Activated CD4-positive, alpha-beta T cell treated with anti-CD3 and anti-CD28 coated beads, Interleukin-2, amount 10 ng/mL, durations not matched to agents 7 days and 5 days (primary cell): Measurements from ENCODE around the gene INHBE. TPM values are rescaled to one million over a fixed set of nuclear protein-coding genes. Genes with fewer than 3 reads are reported as not detected.

Experiments used
- CTCF ChIA-PET: fragments of 350-600 bp; sonication (Branson Sonifier 250); formaldehyde crosslinking; loops from one replicate; lab custom pipeline; 2021; ENCODE audit warnings: antibody characterized with exemption; lab: Charles Lee
- POLR2A ChIA-PET: fragments of 350-600 bp; sonication (Branson Sonifier 250); formaldehyde crosslinking; loops from one replicate; lab custom pipeline; 2021; ENCODE audit warnings: antibody characterized with exemption; lab: Charles Lee
- DNase-seq: peaks from one replicate; pipeline ENCODE4 v3.0.0-alpha.2; 2020
- H3K27ac Mint-ChIP-seq: one replicate; pipeline ENCODE4 v1.8.0; 2021; ENCODE audit warnings: mild to moderate bottlenecking, moderate library complexity, mixed read lengths
- H3K27me3 Mint-ChIP-seq: one replicate; pipeline ENCODE4 v1.8.0; 2021; ENCODE audit warnings: mixed read lengths
- H3K36me3 Mint-ChIP-seq: one replicate; pipeline ENCODE4 v1.8.0; 2021; ENCODE audit warnings: low read depth, mixed read lengths
- H3K4me1 Mint-ChIP-seq: one replicate; pipeline ENCODE4 v1.8.0; 2021; ENCODE audit warnings: mixed read lengths
- H3K4me3 Mint-ChIP-seq: one replicate; pipeline ENCODE4 v1.8.0; 2021; ENCODE audit warnings: mild to moderate bottlenecking, moderate library complexity, mixed read lengths
- H3K9me3 Mint-ChIP-seq: one replicate; pipeline ENCODE4 v1.8.0; 2021; ENCODE audit warnings: mixed read lengths
- total RNA-seq, 2 experiments: library from RNA; stranded (reverse); gene quantifications; one replicate each; pipeline ENCODE4 v1.2.3, GENCODE V29; 2021

Gene INHBE
- total RNA-seq, 2 experiments from 2014 or later: not detected

DNA sequence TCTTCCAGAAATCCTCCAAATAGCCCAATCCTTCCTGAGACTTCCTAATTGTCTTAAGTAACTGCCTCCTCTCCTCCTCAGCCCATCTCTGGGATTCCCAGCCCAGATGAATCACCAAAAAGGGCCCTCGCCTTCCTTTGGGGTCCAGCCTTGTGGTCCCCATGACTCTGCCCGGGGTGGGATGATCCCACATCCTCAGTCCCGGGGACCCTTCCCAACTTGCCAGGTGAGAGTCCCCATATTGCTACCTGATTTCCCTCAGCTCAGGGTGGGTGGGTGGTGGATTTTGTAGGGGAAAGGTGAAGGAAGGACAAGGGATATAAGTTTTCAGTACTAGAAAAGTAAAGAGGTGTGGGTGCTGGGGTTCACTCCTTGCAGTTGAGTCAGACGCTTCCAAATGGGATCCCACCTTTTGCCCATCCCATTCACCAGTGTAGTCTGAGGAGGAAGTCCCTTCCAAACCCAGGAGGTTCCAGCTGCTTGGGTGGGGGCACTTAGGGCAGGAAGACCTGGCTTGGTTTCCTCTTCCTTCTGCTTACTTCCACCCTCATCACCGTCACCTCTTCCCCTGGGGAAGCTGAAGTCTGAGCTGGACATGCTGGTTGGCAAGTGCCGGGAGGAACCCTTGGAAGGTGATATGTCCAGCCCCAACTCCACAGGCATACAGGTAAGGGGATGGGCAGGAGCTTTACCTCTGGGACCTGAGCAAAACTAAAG lies 10.1 kb downstream of the INHBE start:
- DNase-seq: no peak
- Mint-ChIP-seq H3K27me3 (peaks cover 16% of the 10 kb centered on the region), H3K27ac (no peak overlapping the region), H3K36me3 (peaks cover 17% of the 10 kb centered on the region), H3K9me3 (no peaks in the 10 kb centered on the region), H3K4me3 (no peak overlapping the region), H3K4me1 (peaks cover 39% of the 10 kb centered on the region)
- ChIA-PET POLR2A (no interaction called here), CTCF (interaction anchor here (0.6 to 1.7 kb wide), 5 partner anchors 12 to 252 kb away, joined by 3 to 10 read pairs (median 3); no protein-coding TSS in a partner anchor)

DNA sequence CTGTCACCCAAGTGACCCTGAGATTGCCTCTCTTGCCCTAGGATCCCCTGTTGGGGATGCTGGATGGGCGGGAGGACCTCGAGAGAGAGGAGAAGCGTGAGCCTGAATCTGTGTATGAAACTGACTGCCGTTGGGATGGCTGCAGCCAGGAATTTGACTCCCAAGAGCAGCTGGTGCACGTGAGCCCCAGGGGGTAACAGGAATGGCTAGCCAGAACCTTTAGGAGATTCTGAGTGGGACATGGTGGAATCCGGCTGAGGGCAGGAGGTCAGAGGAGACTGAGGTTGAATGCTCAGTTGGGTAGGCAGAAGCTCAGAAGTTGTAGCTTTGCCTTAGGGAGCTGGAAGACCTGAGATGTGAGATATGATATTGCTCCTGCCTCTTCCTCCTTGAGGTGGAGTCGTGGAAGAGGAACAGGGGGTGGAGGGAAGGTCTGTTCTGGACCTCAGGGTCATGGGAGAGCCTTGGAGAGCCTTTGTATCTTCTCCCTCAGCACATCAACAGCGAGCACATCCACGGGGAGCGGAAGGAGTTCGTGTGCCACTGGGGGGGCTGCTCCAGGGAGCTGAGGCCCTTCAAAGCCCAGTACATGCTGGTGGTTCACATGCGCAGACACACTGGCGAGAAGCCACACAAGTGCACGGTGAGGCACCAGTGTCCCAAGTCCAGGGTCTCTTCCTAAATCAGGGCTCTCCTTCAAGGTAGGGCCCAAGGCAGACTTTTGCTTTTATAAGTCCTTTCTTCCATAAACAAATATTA lies 10.8 kb downstream of the INHBE start:
- ChIA-PET CTCF (interaction anchor here (0.9 to 1.7 kb wide), 3 partner anchors 11 to 15 kb away, joined by 3 to 10 read pairs (median 4); no protein-coding TSS in a partner anchor), POLR2A (no interaction called here)
- Mint-ChIP-seq H3K4me3 (no peak overlapping the region), H3K4me1 (peaks cover 35% of the 10 kb centered on the region), H3K9me3 (no peaks in the 10 kb centered on the region), H3K27ac (no peak overlapping the region), H3K36me3 (peaks cover 19% of the 10 kb centered on the region), H3K27me3 (peaks cover 11% of the 10 kb centered on the region)
- no peak for DNase-seq

DNA sequence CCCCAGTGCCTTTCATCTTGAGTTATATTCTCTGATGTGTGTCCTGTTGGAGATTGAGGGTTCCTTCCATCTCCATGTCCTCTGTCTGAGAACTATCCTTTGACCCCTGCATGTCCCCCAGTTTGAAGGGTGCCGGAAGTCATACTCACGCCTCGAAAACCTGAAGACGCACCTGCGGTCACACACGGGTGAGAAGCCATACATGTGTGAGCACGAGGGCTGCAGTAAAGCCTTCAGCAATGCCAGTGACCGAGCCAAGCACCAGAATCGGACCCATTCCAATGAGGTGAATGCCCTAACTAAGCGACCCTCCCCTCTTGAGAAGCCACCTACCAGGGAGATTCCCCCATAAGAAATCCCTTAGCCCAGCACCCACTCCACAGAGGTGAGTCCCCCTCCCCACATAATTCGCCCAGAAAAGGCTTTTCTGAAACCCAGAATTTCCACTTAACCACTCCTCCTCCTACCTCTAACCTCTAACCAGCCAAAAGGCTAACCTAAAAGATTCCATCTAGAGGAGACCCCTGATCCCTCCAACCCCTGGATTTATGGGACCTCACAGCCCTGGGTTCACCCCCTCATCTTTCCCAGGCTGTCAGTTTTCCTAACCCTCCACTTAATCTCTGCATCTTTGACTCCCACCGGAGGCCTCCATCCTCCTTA lies 12.2 kb downstream of the INHBE start:
- H3K27me3 Mint-ChIP-seq: peaks cover 3% of the 10 kb centered on the region
- H3K27ac Mint-ChIP-seq: no peak overlapping the region
- no peak for DNase-seq
- H3K4me1 Mint-ChIP-seq: peaks cover 33% of the 10 kb centered on the region
- H3K9me3 Mint-ChIP-seq: no peaks in the 10 kb centered on the region
- no peak overlapping the region for H3K4me3 Mint-ChIP-seq
- H3K36me3 Mint-ChIP-seq: peaks cover 29% of the 10 kb centered on the region
- ChIA-PET POLR2A (no interaction called here), CTCF (interaction anchor here (5.5 kb wide), 1 partner anchor 8 kb away, joined by 22 read pairs; the partner anchor contains the start of gene GLI1)

DNA sequence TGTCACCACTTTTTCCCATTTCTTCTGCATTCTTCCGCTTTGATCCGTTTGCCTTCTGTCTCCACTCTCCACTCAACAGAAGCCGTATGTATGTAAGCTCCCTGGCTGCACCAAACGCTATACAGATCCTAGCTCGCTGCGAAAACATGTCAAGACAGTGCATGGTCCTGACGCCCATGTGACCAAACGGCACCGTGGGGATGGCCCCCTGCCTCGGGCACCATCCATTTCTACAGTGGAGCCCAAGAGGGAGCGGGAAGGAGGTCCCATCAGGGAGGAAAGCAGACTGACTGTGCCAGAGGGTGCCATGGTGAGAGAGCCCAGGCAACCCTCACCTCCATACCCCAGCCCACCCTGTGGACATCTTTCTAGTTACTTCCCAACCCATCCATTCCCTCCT lies 12.8 kb downstream of the INHBE start:
- Mint-ChIP-seq H3K27me3 (no peaks in the 10 kb centered on the region), H3K9me3 (no peaks in the 10 kb centered on the region), H3K27ac (no peak overlapping the region), H3K36me3 (peaks cover 35% of the 10 kb centered on the region), H3K4me1 (peaks cover 32% of the 10 kb centered on the region), H3K4me3 (no peak overlapping the region)
- POLR2A ChIA-PET: no interaction called here
- no peak for DNase-seq
- CTCF ChIA-PET: interaction anchor here (5.5 kb wide), 1 partner anchor 8 kb away, joined by 22 read pairs; the partner anchor contains the start of gene GLI1

DNA sequence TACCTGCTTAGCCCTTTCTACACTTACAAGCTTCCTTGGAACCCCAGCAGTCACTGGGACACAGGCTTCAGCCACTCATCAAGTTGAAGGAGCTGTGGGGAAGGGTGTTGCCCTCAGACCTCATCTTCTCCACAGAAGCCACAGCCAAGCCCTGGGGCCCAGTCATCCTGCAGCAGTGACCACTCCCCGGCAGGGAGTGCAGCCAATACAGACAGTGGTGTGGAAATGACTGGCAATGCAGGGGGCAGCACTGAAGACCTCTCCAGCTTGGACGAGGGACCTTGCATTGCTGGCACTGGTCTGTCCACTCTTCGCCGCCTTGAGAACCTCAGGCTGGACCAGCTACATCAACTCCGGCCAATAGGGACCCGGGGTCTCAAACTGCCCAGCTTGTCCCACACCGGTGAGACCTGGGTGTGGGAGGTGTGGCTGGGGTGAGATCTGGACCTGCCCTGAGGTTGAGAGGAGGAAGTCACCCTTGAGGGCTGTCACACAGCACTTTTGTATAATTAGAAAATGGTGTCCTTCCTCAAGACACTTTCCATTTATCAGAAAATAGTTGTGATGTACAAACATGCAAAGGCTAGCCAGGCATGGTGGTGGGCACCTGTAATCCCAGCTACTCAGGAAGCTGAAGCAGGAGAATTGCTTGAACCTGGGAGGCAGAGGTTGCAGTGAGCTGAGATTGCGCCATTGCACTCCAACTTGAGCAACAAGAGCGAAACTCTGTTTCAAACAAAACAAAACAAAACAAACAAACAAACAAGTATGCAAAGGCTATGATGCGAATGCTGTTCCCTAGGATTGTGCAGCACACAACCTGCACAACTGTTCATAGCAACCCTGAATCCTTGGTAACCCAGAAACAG lies 14.4 kb downstream of the INHBE start:
- ChIA-PET POLR2A (no interaction called here), CTCF (interaction anchor here (0.6 to 5.5 kb wide), 3 partner anchors 10 to 1160 kb away, joined by 3 to 22 read pairs (median 12); partner anchors contain the start of gene GLI1)
- H3K36me3 Mint-ChIP-seq: peaks cover 47% of the 10 kb centered on the region
- no peak overlapping the region for H3K4me3 Mint-ChIP-seq
- H3K27ac Mint-ChIP-seq: no peak overlapping the region
- H3K9me3 Mint-ChIP-seq: no peaks in the 10 kb centered on the region
- H3K4me1 Mint-ChIP-seq: peaks cover 33% of the 10 kb centered on the region
- H3K27me3 Mint-ChIP-seq: no peaks in the 10 kb centered on the region
- no peak for DNase-seq

DNA sequence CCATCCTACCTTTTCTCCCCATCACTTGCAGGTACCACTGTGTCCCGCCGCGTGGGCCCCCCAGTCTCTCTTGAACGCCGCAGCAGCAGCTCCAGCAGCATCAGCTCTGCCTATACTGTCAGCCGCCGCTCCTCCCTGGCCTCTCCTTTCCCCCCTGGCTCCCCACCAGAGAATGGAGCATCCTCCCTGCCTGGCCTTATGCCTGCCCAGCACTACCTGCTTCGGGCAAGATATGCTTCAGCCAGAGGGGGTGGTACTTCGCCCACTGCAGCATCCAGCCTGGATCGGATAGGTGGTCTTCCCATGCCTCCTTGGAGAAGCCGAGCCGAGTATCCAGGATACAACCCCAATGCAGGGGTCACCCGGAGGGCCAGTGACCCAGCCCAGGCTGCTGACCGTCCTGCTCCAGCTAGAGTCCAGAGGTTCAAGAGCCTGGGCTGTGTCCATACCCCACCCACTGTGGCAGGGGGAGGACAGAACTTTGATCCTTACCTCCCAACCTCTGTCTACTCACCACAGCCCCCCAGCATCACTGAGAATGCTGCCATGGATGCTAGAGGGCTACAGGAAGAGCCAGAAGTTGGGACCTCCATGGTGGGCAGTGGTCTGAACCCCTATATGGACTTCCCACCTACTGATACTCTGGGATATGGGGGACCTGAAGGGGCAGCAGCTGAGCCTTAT lies 15.3 kb downstream of the INHBE start:
- ChIA-PET POLR2A (no interaction called here), CTCF (interaction anchor here (3.8 to 5.5 kb wide), 2 partner anchors 11 to 17 kb away, joined by 12 to 22 read pairs; partner anchors contain the start of gene GLI1)
- Mint-ChIP-seq H3K27ac (no peak overlapping the region), H3K36me3 (peaks cover 52% of the 10 kb centered on the region), H3K4me1 (peaks cover 33% of the 10 kb centered on the region), H3K4me3 (no peak overlapping the region), H3K27me3 (no peaks in the 10 kb centered on the region), H3K9me3 (no peaks in the 10 kb centered on the region)
- no peak for DNase-seq

DNA sequence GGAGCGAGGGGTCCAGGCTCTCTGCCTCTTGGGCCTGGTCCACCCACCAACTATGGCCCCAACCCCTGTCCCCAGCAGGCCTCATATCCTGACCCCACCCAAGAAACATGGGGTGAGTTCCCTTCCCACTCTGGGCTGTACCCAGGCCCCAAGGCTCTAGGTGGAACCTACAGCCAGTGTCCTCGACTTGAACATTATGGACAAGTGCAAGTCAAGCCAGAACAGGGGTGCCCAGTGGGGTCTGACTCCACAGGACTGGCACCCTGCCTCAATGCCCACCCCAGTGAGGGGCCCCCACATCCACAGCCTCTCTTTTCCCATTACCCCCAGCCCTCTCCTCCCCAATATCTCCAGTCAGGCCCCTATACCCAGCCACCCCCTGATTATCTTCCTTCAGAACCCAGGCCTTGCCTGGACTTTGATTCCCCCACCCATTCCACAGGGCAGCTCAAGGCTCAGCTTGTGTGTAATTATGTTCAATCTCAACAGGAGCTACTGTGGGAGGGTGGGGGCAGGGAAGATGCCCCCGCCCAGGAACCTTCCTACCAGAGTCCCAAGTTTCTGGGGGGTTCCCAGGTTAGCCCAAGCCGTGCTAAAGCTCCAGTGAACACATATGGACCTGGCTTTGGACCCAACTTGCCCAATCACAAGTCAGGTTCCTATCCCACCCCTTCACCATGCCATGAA lies 16.0 kb downstream of the INHBE start:
- Mint-ChIP-seq H3K4me1 (peaks cover 36% of the 10 kb centered on the region), H3K27me3 (no peaks in the 10 kb centered on the region), H3K9me3 (no peaks in the 10 kb centered on the region), H3K4me3 (no peak overlapping the region), H3K27ac (no peak overlapping the region), H3K36me3 (peaks cover 53% of the 10 kb centered on the region)
- ChIA-PET CTCF (interaction anchor here (3.8 to 5.5 kb wide), 2 partner anchors 11 to 18 kb away, joined by 12 to 22 read pairs; partner anchors contain the start of gene GLI1), POLR2A (no interaction called here)
- DNase-seq: no peak

DNA sequence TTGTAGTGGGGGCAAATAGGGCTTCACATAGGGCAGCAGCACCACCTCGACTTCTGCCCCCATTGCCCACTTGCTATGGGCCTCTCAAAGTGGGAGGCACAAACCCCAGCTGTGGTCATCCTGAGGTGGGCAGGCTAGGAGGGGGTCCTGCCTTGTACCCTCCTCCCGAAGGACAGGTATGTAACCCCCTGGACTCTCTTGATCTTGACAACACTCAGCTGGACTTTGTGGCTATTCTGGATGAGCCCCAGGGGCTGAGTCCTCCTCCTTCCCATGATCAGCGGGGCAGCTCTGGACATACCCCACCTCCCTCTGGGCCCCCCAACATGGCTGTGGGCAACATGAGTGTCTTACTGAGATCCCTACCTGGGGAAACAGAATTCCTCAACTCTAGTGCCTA lies 16.6 kb downstream of the INHBE start:
- no peaks in the 10 kb centered on the region for H3K9me3 Mint-ChIP-seq
- H3K4me3 Mint-ChIP-seq: no peak overlapping the region
- H3K27ac Mint-ChIP-seq: no peak overlapping the region
- H3K36me3 Mint-ChIP-seq: peaks cover 59% of the 10 kb centered on the region
- peaks cover 38% of the 10 kb centered on the region for H3K4me1 Mint-ChIP-seq
- CTCF ChIA-PET: interaction anchor here (0.5 to 5.5 kb wide), 3 partner anchors 12 to 221 kb away, joined by 3 to 22 read pairs (median 12); partner anchors contain the start of genes GLI1 and STAC3
- POLR2A ChIA-PET: no interaction called here
- H3K27me3 Mint-ChIP-seq: no peaks in the 10 kb centered on the region
- DNase-seq: no peak

DNA sequence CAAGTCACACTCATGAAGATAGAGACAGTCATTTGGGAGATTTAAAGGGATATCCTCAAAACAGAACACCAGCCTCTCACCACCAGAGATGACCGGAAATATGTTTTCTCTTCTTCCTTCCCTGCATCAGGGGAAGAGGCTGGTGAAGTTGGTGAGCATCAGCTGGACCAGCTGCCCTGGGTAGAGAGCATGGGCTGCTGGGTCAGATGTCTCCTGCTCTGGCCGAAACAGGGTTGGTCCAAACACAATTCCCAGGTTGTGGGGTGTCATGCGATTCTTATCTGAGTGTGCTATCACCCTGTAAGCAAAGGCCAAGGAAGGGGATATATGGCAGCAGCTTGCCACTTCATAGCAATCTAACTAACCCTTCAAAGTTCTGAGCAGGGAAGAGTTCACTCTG lies 17.3 kb downstream of the INHBE start:
- Mint-ChIP-seq H3K27me3 (no peaks in the 10 kb centered on the region), H3K4me1 (peaks cover 34% of the 10 kb centered on the region), H3K36me3 (peaks cover 61% of the 10 kb centered on the region), H3K4me3 (no peak overlapping the region), H3K27ac (no peak overlapping the region), H3K9me3 (no peaks in the 10 kb centered on the region)
- no peak for DNase-seq
- ChIA-PET CTCF (interaction anchor here (0.5 to 5.5 kb wide), 3 partner anchors 13 to 221 kb away, joined by 3 to 22 read pairs (median 12); partner anchors contain the start of genes GLI1 and STAC3), POLR2A (no interaction called here)

DNA sequence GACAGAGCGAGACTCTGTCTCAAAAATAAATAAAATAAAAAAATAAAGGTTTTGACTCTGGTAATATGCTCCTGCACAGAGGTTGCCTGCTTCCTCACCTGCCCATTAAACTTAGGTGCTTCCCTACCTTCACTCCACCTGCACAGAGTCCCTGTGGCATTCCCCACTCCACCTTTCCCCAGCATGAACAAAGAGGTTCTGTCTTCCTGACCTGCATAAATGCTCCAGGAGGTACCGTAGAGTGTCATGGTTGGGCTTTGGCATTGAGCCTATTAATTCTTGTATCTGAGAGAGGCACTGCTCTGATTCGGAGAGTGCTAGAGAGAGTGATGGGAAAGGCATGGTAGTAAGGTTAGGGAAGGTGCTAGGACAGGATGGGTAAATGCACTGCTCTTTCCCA lies 18.3 kb downstream of the INHBE start:
- Mint-ChIP-seq H3K4me3 (no peak overlapping the region), H3K27ac (no peak overlapping the region), H3K9me3 (no peaks in the 10 kb centered on the region), H3K27me3 (no peaks in the 10 kb centered on the region), H3K4me1 (peaks cover 40% of the 10 kb centered on the region), H3K36me3 (peaks cover 64% of the 10 kb centered on the region)
- ChIA-PET CTCF (interaction anchor here (2.4 kb wide), 1 partner anchor 14 kb away, joined by 14 read pairs; the partner anchor contains the start of gene GLI1), POLR2A (no interaction called here)
- DNase-seq: no peak

DNA sequence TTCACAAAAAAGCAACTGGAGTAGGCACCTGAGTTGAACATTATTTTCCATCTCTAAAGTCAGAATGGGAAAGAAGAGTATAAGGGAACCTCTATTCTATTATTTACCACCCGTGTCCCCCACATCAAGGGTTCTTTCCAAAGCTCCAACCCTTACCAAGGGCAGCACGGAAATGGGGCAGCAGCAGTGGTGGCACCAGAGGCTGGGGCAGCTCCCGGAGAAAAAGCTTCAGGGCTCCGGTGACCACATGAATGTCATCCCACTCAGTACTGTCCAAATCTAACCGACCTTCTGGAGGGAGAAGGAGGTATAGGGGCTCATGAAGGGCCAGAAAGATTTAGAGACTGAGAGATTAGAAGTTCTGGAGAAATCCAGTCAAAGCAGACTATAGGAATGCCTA lies 18.8 kb downstream of the INHBE start:
- Mint-ChIP-seq H3K9me3 (no peaks in the 10 kb centered on the region), H3K27me3 (no peaks in the 10 kb centered on the region), H3K36me3 (peaks cover 68% of the 10 kb centered on the region), H3K27ac (no peak overlapping the region), H3K4me3 (peak overlapping the region; percentile 49), H3K4me1 (peaks cover 45% of the 10 kb centered on the region)
- DNase-seq: no peak
- CTCF ChIA-PET: interaction anchor here (0.5 to 2.4 kb wide), 6 partner anchors 11 to 73 kb away, joined by 3 to 14 read pairs (median 4); partner anchors contain the start of genes DCTN2 and GLI1
- POLR2A ChIA-PET: no interaction called here
